Activated CD4-positive, CD25-positive, alpha-beta regulatory T cell treated with anti-CD3 and anti-CD28 coated beads, Interleukin-2, amount 50 U/mL, for 72 hours (primary cell): ENCODE data around the gene VNN1.
"Not testable (repeated sequence)": the region's sequence is repeated elsewhere in the genome, so short reads cannot be mapped to it uniquely, and the experiment has no call there.

ENCODE experiments used
- DNase-seq: peaks from one replicate; pipeline ENCODE4 v3.0.0; 2021

VNN1 gene

DNA sequence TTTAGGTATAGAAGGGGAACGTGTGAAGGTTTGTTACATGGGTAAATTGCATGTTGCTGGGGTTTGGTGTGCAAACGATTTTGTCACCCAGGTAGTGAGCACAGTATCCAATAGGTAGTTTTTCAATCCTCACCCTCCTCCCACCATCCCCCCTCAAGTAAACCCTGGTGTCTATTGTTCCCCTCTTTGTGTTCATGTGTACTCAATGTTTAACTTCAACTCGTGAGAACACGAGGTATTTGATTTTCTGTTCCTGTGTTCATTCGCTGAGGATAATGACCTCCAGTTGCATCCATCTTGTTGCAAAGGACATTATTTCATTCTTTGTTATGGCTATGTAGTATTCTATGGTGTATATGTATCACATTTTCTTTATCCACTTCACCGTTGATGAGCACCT, 11.6 kb upstream of the VNN1 start:
- no peak for DNase-seq

DNA sequence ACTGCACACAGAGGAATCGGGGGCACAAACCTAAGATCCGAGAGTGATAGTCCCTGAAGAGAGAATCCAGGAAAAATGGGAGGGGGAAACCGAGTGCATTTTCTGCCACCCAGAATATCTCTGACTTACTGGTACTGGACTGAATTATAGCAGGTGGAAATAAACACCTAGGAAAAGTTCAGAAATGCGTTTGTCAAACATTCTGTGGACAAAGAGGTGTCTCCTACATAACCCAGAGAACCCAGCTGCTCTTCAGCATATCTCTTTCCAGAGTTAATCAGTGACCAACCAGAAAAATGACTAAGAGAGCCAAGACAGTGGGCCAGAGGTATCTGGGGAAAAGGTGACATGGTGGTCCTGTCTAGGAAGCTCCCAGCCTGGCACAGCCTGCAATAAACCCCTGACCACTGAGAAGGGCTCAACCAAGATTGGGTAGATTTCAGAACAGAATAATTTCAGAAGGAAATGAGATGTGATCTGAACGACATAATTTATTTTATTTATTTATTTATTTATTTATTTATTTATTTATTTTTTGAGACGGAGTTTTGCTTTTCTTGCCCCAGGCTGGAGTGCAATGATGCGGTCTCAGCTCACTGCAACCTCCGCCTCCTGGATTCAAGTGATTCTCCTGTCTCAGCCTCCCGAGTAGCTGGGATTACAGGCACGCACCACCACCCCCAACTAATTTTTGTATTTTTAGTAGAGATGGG, 6.0 kb upstream of the VNN1 start:
- no peak for DNase-seq

DNA sequence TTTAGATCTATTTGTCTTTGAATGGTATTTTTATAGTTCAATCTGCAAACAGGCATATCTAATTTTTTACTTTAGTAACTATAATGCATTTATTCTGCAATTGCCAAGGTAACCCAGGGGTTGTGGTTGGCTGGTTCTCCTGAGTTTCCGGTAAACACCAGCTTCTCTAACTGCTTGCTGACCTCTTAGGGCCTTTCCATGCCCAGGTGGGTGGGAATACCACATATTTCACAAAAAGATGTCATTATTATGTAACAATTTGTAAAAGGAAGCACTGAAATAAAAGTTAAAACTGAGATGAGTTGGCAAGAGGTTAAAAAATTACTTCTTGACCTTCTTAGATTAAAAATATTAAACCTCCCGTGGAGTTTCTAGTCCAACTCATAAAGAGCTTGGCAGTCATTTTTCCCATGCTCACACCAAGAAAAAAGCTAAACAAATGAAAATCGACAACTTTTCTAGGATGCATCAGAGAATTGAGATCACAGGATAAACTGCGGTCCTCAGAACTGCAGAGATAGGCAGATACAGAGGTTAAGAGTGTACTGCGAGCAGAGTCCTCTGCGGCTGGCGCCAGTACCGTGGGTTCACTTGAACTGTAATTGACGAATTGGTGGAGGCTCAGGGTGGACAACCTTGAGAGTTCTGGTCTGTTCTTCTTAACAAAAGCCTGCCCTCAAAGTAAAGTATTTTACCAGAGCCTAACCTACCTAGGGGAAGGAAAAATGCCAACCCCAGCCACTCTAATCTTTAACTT, 2.2 kb upstream of the VNN1 start:
- DNase-seq = no peak

DNA sequence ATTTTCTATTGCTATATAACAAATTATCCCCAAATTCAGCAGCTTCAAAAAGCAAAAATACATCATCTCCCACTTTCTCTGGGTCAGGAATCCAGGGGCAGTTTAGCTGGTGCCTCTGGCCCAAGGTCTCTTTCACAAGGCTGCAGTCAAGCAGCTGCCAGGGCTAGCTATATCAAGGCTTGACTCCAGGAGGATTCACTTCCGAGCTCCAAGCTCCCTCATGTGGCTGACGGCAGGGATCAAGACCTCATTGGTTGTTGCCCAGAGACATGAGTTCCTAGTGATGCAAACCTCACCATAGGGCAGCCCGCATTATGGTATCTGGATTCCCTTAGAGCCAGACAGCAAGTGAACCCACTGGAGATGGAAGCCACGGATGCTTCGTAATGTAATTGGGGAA, 1.3 kb upstream of the VNN1 start:
- no peak for DNase-seq

DNA sequence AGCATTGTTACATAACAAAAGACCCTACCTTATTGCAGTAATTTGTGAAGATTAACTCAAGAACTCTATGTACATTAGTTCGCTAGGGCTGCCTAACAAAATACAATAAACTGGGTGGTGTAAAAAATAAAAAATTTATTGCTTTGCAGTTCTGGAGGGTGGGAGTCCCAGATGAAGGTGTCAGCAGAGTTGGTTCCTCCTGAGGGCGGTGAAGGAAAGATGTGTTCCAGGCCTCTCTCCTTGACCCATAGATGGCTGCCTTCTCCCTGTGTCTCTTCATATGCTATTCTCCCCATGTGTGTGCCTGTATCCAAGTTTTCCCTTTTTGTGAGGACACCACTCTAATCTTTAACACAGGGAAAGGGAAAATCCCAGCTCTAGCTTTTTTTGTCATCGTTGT, 305 bp upstream of the VNN1 start:
- no peak for DNase-seq

DNA sequence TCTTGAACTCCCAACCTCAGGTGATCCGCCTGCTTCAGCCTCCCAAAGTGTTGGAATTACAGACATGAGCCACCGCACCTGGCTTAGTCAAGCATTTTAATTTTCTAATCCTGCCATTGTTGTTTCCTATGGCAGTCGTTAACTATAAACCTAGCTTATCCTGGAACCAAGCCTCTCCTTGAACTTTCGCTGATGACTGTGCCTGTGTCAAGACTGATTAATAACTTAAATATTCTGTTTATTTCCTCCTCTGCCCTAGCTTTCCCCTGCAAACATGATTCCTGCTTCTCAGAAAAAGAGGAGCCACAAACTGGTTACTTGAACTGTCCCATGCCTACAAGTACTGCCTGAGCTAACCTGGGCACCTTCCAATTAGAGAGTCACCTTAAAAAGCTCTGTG, 1.5 kb downstream of the VNN1 start:
- no peak for DNase-seq

DNA sequence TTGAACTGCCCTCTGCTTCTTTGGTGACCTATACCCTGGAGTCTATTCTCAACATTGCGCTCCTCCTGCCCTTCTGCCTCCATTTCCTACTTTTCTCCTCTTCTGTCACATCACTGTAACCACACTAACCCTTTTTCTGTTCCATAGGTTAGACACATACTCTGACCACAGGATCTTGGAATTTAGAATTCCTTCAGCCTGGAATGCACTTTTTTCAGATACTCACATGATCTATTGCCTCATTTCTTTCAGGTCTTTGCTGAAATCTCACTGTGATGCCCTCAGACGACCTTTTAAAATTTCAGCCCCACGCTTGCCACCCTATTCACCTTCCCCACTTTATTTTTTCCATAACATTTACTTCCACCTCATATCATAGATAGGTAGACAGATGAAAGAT, 5.1 kb downstream of the VNN1 start:
- no peak for DNase-seq

DNA sequence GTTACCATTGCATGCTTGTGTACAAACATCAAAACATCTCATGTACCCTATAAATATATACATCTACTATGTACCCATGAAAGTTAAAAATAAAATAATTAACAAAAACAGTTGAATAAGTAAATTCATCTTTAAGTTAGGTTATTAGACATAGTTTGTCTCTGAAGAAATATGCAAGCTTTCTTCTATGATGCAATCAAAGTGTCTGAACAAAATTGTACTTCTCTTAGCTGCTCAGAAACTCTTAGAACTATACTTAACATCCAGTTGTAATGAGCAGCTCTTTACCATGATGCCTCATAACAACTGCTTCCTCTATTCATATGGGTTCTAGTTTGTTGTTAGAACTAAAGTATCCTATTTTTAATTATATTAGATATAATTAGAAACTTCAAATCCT, 5.9 kb downstream of the VNN1 start:
- no peak for DNase-seq

DNA sequence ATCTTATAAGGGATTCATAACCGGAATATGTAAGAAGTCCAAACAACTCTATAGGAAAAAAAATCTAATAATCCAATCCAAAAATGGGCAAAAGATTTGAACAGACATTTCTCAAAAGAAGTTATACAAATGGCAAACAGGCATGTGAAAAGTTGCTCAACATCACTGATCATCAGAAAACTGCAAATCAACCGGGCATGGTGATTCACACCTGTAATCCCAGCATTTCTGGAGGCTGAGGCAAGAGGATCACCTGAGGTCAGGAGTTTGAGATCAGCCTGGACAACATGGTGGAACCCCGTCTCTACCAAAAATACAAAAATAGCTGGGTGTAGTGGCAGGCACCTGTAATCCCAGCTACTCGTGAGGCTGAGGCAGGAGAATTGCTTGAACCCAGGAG, 7.1 kb downstream of the VNN1 start:
- not testable (repeated sequence) for DNase-seq

DNA sequence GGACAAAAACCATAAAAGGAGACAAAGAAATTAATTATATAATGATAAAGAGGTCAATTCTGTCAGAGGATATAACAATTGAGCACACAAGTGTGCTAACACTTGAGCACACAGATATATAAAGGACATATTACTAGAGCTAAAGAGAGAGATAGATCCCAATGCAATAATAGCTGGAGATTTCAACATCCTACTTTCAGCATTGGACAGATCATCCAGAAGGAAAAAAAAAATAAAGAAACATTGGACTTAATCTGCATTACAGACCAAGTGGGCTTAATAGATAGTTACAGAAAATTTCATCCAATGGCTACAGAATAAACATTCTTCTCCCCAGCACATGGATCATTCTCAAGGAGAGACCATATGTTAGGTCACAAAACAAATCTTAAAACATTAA, 9.9 kb downstream of the VNN1 start:
- DNase-seq = no peak

DNA sequence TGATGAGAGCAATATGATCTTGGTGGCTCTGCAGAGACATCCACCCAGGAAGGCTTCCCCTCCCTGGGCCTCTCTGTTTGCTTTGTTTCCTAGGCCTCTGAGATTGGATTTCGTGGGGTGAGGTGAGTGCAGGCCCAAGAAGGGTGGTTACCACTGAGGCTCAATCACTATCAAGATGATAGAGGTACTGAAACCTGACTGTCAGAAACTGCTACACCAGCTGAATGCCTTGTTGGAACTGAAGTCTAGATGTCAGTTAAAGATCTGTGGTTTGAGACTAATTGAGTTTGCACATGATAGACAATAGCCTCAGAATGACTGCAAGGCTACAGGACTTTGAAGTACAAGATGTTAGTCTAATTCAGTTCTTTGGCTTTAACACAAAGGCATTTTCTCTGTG, 15.2 kb downstream of the VNN1 start:
- no peak for DNase-seq

DNA sequence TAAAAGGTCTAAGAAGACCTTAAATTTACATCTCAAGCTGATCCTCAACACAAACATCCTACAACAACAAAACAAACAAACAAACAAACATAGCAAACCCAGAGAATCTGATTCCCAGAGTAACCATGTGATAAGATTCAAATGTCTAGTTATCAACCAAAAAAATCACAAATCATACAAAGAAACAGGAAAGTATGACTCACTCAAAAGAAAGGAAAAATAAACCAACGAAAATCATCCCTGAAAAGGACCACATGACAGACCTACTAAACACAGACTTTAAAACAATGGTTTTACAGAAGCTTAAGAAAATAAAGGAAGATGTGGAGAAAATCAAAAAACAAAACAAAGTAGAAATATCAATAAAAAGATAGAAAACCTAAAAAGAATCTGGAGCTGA, 18.1 kb downstream of the VNN1 start:
- DNase-seq = no peak

DNA sequence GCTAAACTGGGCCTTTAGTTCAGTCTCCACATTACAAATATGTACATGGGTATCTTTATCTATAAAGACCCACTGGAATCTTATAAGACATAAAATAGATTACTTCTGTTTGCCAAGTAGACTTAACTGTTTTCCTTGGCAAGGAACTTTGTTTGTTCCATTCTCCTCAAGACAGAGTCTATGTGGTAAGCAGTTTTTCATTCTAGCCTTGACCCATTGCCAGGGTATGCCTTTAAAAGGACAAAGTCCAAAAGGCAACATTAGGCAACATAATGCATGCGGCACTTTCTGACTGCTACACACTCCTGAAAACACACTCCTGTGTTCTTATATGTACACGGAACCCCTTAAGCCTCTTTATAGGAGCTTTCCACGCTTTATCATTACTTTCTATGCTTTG, 20.4 kb downstream of the VNN1 start:
- DNase-seq = no peak

DNA sequence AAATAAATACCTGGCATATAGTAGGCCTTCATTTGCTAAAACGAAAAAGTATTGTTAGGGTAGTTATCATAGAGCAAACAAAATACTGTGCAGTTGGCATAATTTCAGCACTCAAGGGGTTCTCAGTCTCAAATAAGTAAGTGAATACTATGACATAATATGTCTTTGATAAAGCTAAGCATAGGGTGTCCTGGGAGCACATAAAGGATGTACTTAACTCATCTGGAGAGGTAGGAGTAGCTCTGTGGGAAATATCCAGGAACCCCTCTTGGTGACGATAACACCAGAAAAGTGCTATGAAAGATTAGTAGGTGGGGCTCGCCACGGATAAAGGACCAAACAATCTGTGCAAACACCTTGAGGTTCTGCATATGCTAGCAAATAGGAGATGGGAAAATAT, 23.2 kb downstream of the VNN1 start:
- DNase-seq = no peak

DNA sequence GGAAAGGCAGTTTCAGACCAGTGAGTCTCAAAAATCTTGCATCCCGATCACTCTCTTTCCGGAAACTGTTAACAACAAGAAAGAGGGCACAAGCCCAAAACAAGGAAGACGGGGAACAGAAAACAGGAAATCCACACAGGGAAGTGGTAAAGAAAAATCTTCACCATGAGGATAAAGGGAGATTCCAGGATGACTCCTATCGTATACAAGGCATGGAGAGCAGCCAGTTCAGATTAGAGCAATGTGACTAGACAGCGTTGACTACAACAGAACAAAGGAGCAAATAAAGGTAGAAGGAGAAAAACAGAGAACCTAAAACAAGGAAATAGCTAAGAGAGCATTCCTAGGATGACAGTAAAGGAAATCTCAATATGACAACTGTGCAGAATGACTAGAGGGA, 26.5 kb downstream of the VNN1 start:
- no peak for DNase-seq

DNA sequence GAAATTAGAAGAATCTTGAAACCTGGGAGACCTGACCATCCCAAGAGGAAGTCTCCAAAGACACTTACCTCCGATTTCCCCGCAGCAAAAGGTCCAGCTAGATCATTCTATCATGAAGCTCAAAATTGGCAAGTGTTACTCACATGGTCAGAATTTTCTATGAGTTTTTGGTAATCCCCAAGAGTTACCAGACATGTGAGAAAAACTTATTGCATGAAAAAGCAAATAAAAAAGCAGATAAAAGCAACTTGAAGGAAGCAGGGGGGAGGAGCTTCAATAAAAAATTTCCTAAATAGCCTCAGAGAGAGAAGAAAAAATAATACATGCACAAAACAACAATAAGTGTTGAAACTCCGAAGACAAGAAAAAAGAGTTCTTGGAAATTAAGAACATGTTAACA, 27.3 kb downstream of the VNN1 start:
- DNase-seq = no peak

DNA sequence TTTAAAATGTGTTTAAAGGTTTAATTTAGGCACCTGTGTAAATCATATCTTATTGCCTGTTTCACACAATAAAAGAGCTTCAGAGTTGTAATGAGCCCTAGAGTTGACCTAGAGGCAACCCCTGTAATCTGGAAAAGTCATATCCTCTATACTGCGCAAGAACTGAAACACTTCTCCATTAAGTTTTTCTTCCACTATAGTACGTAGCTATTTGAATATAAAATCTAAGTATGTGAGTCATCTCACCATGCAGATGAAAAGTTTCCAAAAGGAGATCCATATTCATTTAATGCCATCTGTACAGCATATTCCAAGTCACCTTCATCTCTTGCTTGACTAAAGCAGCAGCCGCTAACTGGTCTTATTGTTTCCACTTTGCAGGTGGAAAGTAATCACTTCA, 28.8 kb downstream of the VNN1 start:
- DNase-seq = no peak

DNA sequence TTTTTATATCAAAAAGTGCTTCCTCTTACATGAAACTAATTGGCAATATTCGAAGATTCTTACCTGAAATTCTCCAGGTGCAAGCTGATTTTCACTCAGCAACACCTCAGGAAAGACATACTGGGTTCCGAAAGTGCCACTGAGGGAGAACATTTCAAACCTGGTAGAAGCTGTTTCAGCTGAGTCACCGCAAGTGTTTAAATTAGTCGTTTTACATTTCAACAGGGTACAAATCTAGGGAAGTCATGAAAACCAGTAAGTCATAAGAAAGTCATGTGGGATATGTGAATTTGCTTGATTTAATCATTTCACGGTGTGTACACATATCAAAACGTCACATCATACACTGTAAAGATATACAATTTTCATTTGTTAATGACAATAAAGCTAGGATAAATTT, 29.6 kb downstream of the VNN1 start:
- DNase-seq = no peak

DNA sequence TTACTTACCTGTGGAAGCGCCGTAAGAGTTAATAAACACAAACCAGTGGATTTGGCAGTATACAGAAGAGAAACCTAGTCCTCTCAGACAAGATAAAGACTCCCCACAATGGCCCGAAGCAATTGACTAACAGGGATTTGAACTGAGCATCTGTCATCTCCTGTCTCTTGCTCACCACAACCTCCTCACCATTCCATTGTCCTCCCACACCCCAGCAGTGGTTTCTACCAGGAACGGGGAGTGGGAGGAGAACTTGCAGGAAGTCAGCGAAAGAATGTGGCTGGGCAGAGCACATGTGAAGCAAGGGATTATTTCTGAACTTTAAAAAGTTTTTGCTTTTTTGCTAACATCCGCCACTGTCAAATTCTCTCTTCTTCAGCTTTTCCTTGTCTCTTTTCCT, 30.3 kb downstream of the VNN1 start:
- DNase-seq = no peak

DNA sequence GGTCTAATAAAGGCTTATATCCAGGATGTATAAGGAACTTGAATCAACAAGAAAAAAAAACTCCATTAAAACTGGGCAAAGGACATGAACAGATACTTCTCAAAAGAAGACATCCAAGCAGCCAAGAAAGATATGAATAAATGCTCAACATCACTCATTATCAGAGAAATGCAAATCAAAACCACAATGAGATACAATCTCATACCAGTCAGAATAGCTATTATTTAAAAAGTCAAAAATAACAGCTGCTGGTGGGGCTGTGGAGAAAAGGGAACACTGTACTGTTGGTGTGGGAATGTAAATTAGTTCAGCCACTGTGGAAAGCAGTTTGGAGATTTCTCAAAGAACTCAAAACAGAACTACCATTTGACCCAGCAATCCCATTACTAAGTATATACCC, 34.8 kb downstream of the VNN1 start:
- not testable (repeated sequence) for DNase-seq

DNA sequence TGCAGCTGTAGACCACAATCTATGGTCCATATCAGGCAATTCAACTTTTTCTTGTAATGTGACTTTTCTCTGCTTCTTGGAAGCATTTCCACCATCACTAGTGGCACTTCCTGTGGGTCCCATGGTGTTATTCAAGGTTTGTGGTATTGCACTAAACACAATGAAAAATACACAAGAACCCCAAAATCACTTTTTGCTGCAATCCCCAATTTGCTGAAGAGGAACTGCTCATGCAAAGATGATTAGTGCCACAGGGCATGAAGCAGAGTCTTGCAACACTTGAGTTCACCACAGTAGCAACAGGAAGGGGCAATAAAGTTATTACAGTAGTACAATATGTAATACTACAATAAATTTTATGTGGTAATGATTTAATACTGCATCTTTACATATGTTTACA, 38.1 kb downstream of the VNN1 start:
- no peak for DNase-seq

DNA sequence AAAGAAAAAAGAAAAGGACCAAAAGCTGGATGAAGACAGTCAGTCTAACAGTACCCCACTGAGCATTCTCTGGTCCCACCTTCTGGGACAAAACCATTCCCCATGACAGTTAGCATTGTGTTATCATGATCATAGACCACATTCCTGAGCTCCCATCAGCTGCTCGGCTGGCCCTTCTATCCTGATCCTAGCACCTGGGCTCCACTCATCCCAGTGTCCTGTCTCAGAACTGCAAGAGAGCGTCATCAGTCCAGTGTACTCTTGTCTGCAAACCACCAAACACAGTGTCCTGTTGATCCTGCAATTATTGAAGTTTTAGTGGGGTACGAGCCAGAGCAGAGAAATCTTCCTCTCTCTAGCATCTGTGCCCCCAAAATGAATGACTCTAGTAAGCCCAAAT, 38.9 kb downstream of the VNN1 start:
- DNase-seq = no peak

DNA sequence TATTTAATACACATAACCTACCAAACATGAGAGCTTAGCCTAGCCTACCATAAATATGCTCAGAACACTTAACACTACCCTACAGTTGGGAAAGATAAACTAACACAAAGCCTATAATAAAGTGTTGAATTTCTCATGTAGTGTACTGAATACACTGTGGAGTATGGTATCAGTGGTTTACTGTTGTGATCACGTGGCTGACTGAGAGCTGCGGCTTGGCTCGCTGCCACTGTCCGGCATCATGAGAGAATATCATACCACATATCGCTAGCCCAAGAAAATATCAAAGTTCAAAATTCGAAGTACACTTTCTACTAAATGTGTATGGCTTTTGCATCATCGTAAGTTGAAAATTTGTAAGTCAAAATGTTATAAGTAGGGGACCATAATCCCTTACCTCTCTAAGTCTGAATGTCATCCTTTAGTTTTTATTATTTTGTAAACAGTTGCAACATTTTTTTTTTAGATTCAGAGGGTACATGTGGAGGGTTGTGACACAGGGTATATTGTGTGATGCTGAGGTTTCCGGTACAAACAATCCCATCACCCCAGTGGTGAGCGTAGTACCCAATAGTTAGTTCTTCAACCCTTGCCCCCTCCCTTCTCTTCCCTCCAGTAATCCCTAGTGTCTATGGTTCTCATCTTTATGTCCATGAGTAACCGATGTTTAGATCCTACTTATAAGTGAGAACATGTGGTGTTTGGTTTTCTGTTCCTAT, 40.3 kb downstream of the VNN1 start:
- DNase-seq = no peak

DNA sequence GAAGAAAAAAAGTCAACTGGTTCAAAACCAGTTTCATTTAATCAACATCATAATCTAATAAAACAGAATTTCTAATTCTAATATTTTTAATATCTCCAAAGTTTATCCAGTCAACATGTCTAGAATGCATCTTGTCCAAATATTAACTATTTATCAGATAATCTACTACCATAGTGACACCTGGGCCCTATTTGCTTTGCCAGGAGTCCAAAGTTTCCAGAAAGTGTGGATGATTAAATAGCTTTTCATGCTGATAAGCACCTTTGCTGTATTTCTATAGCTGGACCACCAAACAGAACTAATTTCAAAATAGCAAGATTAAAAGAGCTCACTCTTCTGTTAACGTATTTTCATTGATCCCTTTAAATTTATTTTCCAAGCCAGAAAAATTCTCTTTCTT, 42.6 kb downstream of the VNN1 start:
- no peak for DNase-seq
